Heart left ventricle (tissue), 16 donors: ENCODE measurements around the gene LYPD1. TPM values are rescaled to one million over a fixed set of nuclear protein-coding genes. Genes with fewer than 3 reads are reported as not detected.

Experiments used
- ATAC-seq, 4 donors: fragments of 200-7000 bp; cut with Tn5 transposase; one replicate each; pipeline ENCODE4 v1.9.1; 2020 to 2022; ENCODE audit warnings: moderate library complexity in 4 of 4, mild to moderate bottlenecking in 3 of 4, moderate number of reproducible peaks in 1 of 4
- DNase-seq, 5 donors: peaks; one replicate each; pipeline ENCODE4 v3.0.0-alpha.2; 2020
- H3K27ac ChIP-seq, 12 donors: fragments of 200-600 bp; sonication (generic) in 4 of 12; one replicate each; pipeline versions ENCODE4 v1.5.0 to v1.8.0; 2016 to 2022; ENCODE audit warnings: mild to moderate bottlenecking in 2 of 12
- H3K27me3 ChIP-seq, 9 donors: fragments of 200-600 bp; sonication (generic) in 2 of 9; one replicate each; pipeline versions ENCODE4 v1.5.1 to v1.8.0; 2016 to 2022; ENCODE audit warnings: mild to moderate bottlenecking in 3 of 9
- H3K36me3 ChIP-seq, 9 donors: fragments of 200-600 bp; sonication (generic) in 2 of 9; one replicate each; pipeline versions ENCODE4 v1.5.0 to v1.8.0; 2018 to 2022; ENCODE audit warnings: mild to moderate bottlenecking in 2 of 9
- H3K4me1 ChIP-seq, 12 donors: fragments of 200-600 bp; sonication (generic) in 4 of 12; one replicate each; pipeline versions ENCODE4 v1.5.0 to v1.8.0; 2016 to 2022; ENCODE audit warnings: mild to moderate bottlenecking in 3 of 12
- H3K4me3 ChIP-seq, 12 donors: fragments of 200-600 bp; sonication (generic) in 4 of 12; one replicate each; pipeline versions ENCODE4 v1.5.0 to v1.8.0; 2017 to 2022; ENCODE audit warnings: mild to moderate bottlenecking in 9 of 12, moderate library complexity in 4 of 12
- H3K9me3 ChIP-seq, 12 donors: fragments of 200-600 bp; sonication (generic) in 4 of 12; one replicate each; pipeline versions ENCODE4 v1.5.0 to v1.8.0; 2016 to 2022; ENCODE audit warnings: mild to moderate bottlenecking in 1 of 12
- CTCF ChIP-seq, 12 donors: fragments of 200-600 bp; sonication (generic) in 4 of 12; IDR thresholded peaks; one replicate each; pipeline versions ENCODE4 v1.5.0 to v1.8.0; 2018 to 2022; ENCODE audit warnings: antibody characterized with exemption in 12 of 12, mild to moderate bottlenecking in 5 of 12
- POLR2A ChIP-seq, 2 donors: fragments of 450-650 bp; IDR thresholded peaks; one replicate each; pipeline ENCODE4 v1.6.1; 2017; ENCODE audit warnings: antibody characterized with exemption in 2 of 2, mild to moderate bottlenecking in 2 of 2, moderate library complexity in 2 of 2
- WGBS, 4 donors: extraction: QIAGEN DNeasy Blood & Tissue Kit in 2 of 4; methylation state at CpG; one replicate each; pipeline versions ENCODE4 v1.1.5 to v1.1.7; 2013 to 2018; 5-methylcytosine and 5-hydroxymethylcytosine counted together
- intact Hi-C, 10 donors: fragments of 100-400 bp; cut with DNase I; formaldehyde crosslinking; loops; one replicate each; pipeline versions ENCODE4 v1.11.1 to v1.14.2; 2022
- polyA plus RNA-seq, 2 donors: library from polyadenylated mRNA; stranded (reverse); fragments of 200-250 nt; gene quantifications; one replicate each; pipeline ENCODE4 v1.2.3, GENCODE V29; 2013
- total RNA-seq, 9 donors: library from RNA; depleted of rRNA in 2 of 9; stranded (reverse); fragments of >200 nt in 2 of 9; fragmentation: NEBNext Ultra II Directional in 3 of 9; extraction: Animal tissue kit (Norgen Biotek cat#: 25700) in 3 of 9; gene quantifications; one replicate each; pipeline versions ENCODE4 v1.1.0 to v1.2.4, GENCODE V29; 2016 to 2023
- donor health status: ischemic (EF 13 %, LVEDD 7.1; RV severe dilation, severe dysfunction).
- donor health status: healthy with polysubstance abuse.
- donor health status: DM: no; HTN: yes; CAD: no.
- donor health status: DM: no; HTN: no; CAD: no.
- donor health status: ischemic (EF 25% LVEDD 6.9; RV normal size, moderate dysfunction).
- donor health status: ischemic (EF 25% LVEDD 5.7; RV mildly dilated, moderate dysfunction).
- donor health status: healthy.
- donor health status: DM: yes; HTN: yes; CAD: no.
- donor health status: ischemic (EF 35%, LVEDD 5.7; RV mildly dilated, moderate dysfunction).
- donor health status: nonischemic (EF 11% LVEDD 7.7; RV severe dilation, severe dysfunction).
- donor health status: DM: yes; HTN: yes; CAD: no.
- donor health status: PGD.
- donor health status: ischemic (EF 29% LVEDD 5.4; RV normal size, mild dysfunction).
- donor health status: nonischemic (EF 23%, LVEDD 6.1; RV moderate dilation, normal function).

Gene LYPD1
- total and polyA plus RNA-seq, 11 donors = 0.15 to 1.8 (median 0.34) TPM; not detected in 3

DNA sequence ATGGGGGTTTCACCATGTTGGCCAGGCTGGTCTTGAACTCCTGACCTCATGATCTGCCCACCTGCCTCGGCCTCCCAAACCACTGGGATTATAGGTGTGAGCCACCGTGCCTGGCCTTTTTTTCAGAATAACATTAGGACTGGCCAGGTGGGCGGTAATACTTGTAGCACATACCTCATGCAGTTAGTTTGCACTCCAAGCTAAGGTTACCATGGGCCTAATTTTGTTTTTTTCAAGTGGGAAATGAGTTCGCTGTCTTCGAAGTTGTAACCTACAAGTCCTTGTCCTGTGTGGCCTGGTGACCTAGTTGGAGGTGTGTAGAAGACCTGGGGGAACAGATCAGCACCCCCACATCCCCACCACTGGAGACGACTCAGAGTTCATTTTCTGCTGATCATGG is 74.8 kb downstream of the LYPD1 start:
- intact Hi-C loops = no loop called here
- no peaks in the 10 kb centered on the region for H3K36me3 ChIP-seq
- H3K4me3 ChIP-seq = no peak overlapping the region
- H3K9me3 ChIP-seq = peaks cover 0 to 8% (median 0%) of the 10 kb centered on the region in 12 donors
- no peak for DNase-seq
- peaks cover 0 to 11% (median 0%) of the 10 kb centered on the region in 9 donors for H3K27me3 ChIP-seq
- TF ChIP-seq CTCF (IDR thresholded peaks at IDR 0.05) (no peak), POLR2A (IDR thresholded peaks at IDR 0.05) (no peak)
- no peak overlapping the region for H3K27ac ChIP-seq
- 73 to 92% (median 80%) methylated on average over 6 of the region's 6 CpGs for WGBS, 4 donors
- no peaks in the 10 kb centered on the region for H3K4me1 ChIP-seq
- ATAC-seq = no peak
